Glomerular visceral epithelial cell (primary cell): ENCODE data around the gene FANCD2.
"Not testable (repeated sequence)": the region's sequence is repeated elsewhere in the genome, so short reads cannot be mapped to it uniquely, and the experiment has no call there.

Source experiments
- DNase-seq: peaks from one replicate; pipeline ENCODE4 v3.0.0-alpha.2; 2016; ENCODE audit errors: extremely low spot score

FANCD2 gene

GRCh38 chr3:10026084-10026890 lies at the start of gene FANCD2:
TSS of gene FANCD2 (plus strand) at chr3:10026437. CDS start at chr3:10028658, 2,221 bp downstream.
- DNase-seq: peak; percentile 81

GRCh38 chr3:9976721-9977709 lies 49.2 kb upstream of the FANCD2 start:
- DNase-seq: peak; percentile 86

GRCh38 chr3:9978710-9979305 lies 47.4 kb upstream of the FANCD2 start:
- DNase-seq: no peak

GRCh38 chr3:9980251-9980650 lies 46.0 kb upstream of the FANCD2 start:
- DNase-seq: no peak

- DNase-seq: no peak
These were observed 40.0 kb upstream of the FANCD2 start for GRCh38 chr3:9986230-9986725.

- no peak for DNase-seq
These were observed 32.0 kb upstream of the FANCD2 start for GRCh38 chr3:9994086-9994844.

- no peak for DNase-seq
These were observed 25.6 kb upstream of the FANCD2 start for GRCh38 chr3:10000686-10001085.

GRCh38 chr3:10002951-10003350 lies 23.3 kb upstream of the FANCD2 start:
- no peak for DNase-seq

- no peak for DNase-seq
These were observed 21.7 kb upstream of the FANCD2 start for GRCh38 chr3:10004506-10004905.

GRCh38 chr3:10004960-10005564 lies 21.2 kb upstream of the FANCD2 start:
- DNase-seq: no peak

GRCh38 chr3:10006048-10006761 lies 20.0 kb upstream of the FANCD2 start:
- DNase-seq: no peak

- no peak for DNase-seq
These were observed 19.5 kb upstream of the FANCD2 start for GRCh38 chr3:10006762-10007090.

GRCh38 chr3:10007126-10007782 lies 19.0 kb upstream of the FANCD2 start:
- no peak for DNase-seq

- DNase-seq: not testable (repeated sequence)
These were observed 18.0 kb upstream of the FANCD2 start for GRCh38 chr3:10008216-10008587.

- peak; percentile 79 for DNase-seq
These were observed 17.5 kb upstream of the FANCD2 start for GRCh38 chr3:10008588-10009344.

- DNase-seq: no peak
These were observed 15.8 kb upstream of the FANCD2 start for GRCh38 chr3:10010421-10010877.

GRCh38 chr3:10010878-10011465 lies 15.3 kb upstream of the FANCD2 start:
- DNase-seq: peak; percentile 94

GRCh38 chr3:10011631-10012030 lies 14.6 kb upstream of the FANCD2 start:
- DNase-seq: peak; percentile 18

GRCh38 chr3:10012106-10012505 lies 14.1 kb upstream of the FANCD2 start:
- no peak for DNase-seq
